NCI-H748 (cell line): ENCODE results near the gene DNAH6.
"Not testable (repeated sequence)": the region's sequence is repeated elsewhere in the genome, so short reads cannot be mapped to it uniquely, and the experiment has no call there.

ENCODE experiments used
- DNase-seq: peaks from one replicate; lab custom pipeline; 2025; ENCODE audit not compliant: unreplicated experiment; lab: John Stamatoyannopoulos, UW

Gene DNAH6

GRCh38 chr2:84858937-84859336 is 342.6 kb downstream of the DNAH6 start:
- DNase-seq, result no peak

GRCh38 chr2:84861539-84861938 is 345.2 kb downstream of the DNAH6 start:
- DNase-seq, result no peak

GRCh38 chr2:84862006-84862405 is 345.7 kb downstream of the DNAH6 start:
- DNase-seq, result no peak

- DNase-seq, result peak; percentile 16
These were observed 349.0 kb downstream of the DNAH6 start for GRCh38 chr2:84865181-84865783.

- no peak for DNase-seq
These were observed 349.8 kb downstream of the DNAH6 start for GRCh38 chr2:84866122-84866521.

- not testable (repeated sequence) for DNase-seq
These were observed 352.0 kb downstream of the DNAH6 start for GRCh38 chr2:84868327-84868726.
